IgD-negative memory B cell (primary cell): ENCODE results near the gene NPBWR2. TPM values are rescaled to one million over a fixed set of nuclear protein-coding genes. Genes with fewer than 3 reads are reported as not detected.

Experiments used
- H3K27ac Mint-ChIP-seq, 3 donors: one replicate each; pipeline ENCODE4 v1.8.0; 2020 to 2022; ENCODE audit warnings: mild to moderate bottlenecking in 3 of 3, mixed read lengths in 3 of 3, moderate library complexity in 1 of 3
- H3K27me3 Mint-ChIP-seq: one replicate; pipeline ENCODE4 v1.8.0; 2021; ENCODE audit warnings: mixed read lengths
- H3K36me3 Mint-ChIP-seq: one replicate; pipeline ENCODE4 v1.8.0; 2020; ENCODE audit warnings: mild to moderate bottlenecking, mixed read lengths
- H3K4me1 Mint-ChIP-seq, 3 donors: one replicate each; pipeline ENCODE4 v1.8.0; 2020 to 2022; ENCODE audit warnings: mixed read lengths in 3 of 3, mild to moderate bottlenecking in 1 of 3
- H3K4me3 Mint-ChIP-seq, 4 donors: one replicate each; pipeline ENCODE4 v1.8.0; 2020 to 2022; ENCODE audit warnings: mild to moderate bottlenecking in 4 of 4, mixed read lengths in 4 of 4, moderate library complexity in 3 of 4
- H3K9me3 Mint-ChIP-seq, 3 donors: one replicate each; pipeline ENCODE4 v1.8.0; 2020 to 2021; ENCODE audit warnings: mixed read lengths in 3 of 3, mild to moderate bottlenecking in 1 of 3
- polyA plus RNA-seq: library from polyadenylated mRNA; unstranded; fragments of 300-500 nt; fragmentation: Illumina TruSeq; gene quantifications from one replicate; pipeline ENCODE4 v1.2.3, GENCODE V29; 2021

The NPBWR2 gene
- polyA plus RNA-seq, 1 donor from 2014 or later: not detected

DNA sequence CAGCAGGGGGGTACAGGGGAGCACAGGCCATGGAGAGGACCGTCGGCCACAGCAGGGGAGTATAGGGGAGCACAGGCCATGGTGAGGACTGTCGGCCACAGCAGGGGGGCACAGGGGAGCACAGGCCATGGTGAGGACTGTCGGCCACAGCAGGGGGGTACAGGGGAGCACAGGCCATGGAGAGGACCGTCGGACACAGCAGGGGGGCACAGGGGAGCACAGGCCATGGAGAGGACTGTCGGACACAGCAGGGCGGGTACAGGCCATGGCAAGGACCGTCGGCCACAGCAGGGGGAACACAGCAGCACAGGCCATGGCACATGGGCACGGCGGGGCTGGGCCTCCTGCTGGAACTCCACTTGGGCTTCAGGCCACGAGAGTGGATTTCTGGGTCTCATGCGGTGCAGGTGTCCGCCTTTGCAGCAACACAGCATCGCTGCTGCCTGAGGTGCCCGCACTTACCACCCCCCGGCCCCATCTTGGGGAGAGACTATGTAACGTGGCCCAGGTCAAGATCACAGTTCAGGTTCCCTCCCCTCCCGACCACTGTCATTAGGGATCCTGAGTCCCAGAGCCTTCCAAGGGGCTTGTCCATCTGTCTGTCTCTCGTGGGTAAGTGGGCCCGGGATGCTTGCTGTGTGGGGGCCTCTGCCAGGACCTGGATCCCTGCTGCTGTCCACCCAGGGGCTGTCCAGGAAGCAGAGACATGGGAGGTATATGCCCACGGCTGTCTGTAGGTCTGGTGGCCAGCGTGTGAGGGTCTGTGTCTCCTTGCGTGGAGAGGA lies 2.5 kb downstream of the NPBWR2 start:
- no peak overlapping the region for H3K4me3 Mint-ChIP-seq
- H3K27ac Mint-ChIP-seq: peak overlapping the region in 1 of 3 donors; percentile 62
- peaks cover 3% of the 10 kb centered on the region for H3K27me3 Mint-ChIP-seq
- no peaks in the 10 kb centered on the region for H3K36me3 Mint-ChIP-seq
- peaks cover 14 to 32% (median 31%) of the 10 kb centered on the region in 3 donors for H3K4me1 Mint-ChIP-seq
- no peaks in the 10 kb centered on the region for H3K9me3 Mint-ChIP-seq

- Mint-ChIP-seq H3K4me1 (peaks cover 14 to 34% (median 34%) of the 10 kb centered on the region in 3 donors), H3K9me3 (no peaks in the 10 kb centered on the region), H3K27ac (peak overlapping the region in 1 of 3 donors; percentile 95), H3K27me3 (peaks cover 3% of the 10 kb centered on the region), H3K4me3 (peak overlapping the region in 2 of 4 donors; percentile 30 to 45), H3K36me3 (no peaks in the 10 kb centered on the region)
These were observed 3.3 kb downstream of the NPBWR2 start for GRCh38 chr20:64103871-64104666.

DNA sequence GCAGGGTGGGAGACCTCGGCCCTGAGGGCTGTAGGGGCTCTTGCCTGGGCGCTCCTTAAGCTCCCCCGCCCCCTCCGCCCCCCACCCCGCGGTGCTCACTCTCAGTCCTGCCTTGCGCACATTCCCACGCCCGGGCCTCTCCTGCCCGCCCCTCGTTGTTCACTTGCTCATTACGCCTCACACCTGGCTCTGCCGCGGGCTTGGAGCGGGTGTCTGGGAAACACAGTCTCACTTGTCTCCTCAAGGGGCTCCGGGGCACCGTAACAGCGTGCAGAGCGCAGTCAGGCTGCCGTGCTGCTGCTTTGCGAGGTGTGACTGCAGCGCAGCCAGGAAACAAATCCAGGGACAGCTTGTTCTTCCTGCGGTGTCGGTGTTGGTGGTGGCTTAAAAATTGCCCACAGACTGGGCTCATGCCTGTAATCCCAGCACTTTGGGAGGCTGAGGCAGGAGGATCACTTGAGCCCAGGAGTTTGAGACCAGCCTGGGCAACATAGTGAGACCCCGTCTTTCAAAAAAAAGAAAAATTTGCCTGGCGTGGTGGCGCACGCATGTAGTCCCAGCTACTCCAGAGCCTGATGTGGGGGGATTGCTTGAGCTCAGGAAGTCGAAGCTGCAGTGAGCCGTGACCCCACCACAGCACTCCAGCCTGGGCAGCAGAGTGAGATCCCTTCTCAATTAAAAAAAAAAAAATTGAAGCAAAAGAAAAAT lies 4.6 kb downstream of the NPBWR2 start:
- peaks cover 3% of the 10 kb centered on the region for H3K27me3 Mint-ChIP-seq
- H3K9me3 Mint-ChIP-seq: no peaks in the 10 kb centered on the region
- peak overlapping the region; percentile 68 to 90 (median 79) for H3K4me3 Mint-ChIP-seq
- H3K4me1 Mint-ChIP-seq: peaks cover 10 to 31% (median 29%) of the 10 kb centered on the region in 3 donors
- peak overlapping the region in 2 of 3 donors; percentile 53 to 95 for H3K27ac Mint-ChIP-seq
- no peaks in the 10 kb centered on the region for H3K36me3 Mint-ChIP-seq

DNA sequence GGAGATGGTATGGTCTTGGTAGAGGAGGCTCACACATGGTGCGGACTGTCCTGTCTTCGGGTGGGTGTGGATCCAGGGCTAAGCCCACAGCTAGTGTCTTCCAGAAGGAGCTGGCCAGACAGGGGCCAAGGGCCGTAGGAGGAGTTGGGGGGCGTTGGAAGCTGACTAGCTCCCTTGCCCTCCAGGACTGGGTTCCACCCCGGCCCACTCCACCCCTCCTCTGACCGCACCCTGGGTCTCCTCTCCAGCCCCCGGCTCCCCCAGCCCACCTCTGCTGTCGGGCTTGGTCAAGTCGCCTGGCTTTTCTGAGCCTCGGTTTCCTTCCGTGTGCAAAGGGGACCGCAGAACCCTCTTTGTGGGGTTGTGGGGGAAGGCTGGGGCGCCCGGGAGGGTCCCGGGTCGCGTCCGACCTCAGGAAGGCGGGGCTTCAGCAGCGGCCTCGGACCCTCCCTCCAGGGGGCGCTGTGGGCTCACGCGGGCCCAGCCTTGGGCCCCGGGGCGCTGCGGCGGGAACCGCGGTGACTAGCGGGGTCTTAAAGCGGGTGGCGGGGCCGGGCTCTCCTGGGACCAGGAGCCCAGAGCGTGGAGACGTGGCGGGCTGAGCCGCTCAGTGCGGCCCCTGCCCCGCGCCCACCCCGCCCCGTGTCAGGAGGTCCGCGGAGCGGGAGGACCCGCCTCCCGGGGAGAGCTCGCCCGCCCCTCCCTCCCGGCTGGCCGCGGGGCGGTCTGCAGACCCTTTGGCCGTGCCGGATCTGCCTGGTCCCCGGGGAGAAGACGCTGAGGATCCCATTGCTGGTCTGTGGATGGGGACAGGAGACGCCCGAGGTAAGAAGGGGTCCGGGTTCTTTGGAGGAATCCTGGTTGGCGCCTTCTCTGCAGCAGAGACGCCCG lies 5.4 kb downstream of the NPBWR2 start:
- H3K36me3 Mint-ChIP-seq: peaks cover 3% of the 10 kb centered on the region
- peaks cover 3% of the 10 kb centered on the region for H3K27me3 Mint-ChIP-seq

GRCh38 chr20:64100946-64101688 lies 6.2 kb downstream of the NPBWR2 start:
- Mint-ChIP-seq H3K4me1 (peaks cover 8 to 27% (median 24%) of the 10 kb centered on the region in 3 donors), H3K9me3 (peaks cover 0 to 2% (median 0%) of the 10 kb centered on the region in 3 donors), H3K4me3 (peak overlapping the region; percentile 30 to 90 (median 74)), H3K27ac (peak overlapping the region; percentile 84 to 97 (median 93)), H3K36me3 (peaks cover 3% of the 10 kb centered on the region), H3K27me3 (peaks cover 3% of the 10 kb centered on the region)

More for the DNA sequence above, 5.4 kb downstream of the NPBWR2 start:
- peak overlapping the region in 2 of 3 donors; percentile 93 to 95 for H3K27ac Mint-ChIP-seq
- H3K9me3 Mint-ChIP-seq: no peaks in the 10 kb centered on the region
- H3K4me3 Mint-ChIP-seq: peak overlapping the region; percentile 63 to 90 (median 76)
- peaks cover 8 to 25% (median 22%) of the 10 kb centered on the region in 3 donors for H3K4me1 Mint-ChIP-seq

- H3K4me3 Mint-ChIP-seq: peak overlapping the region; percentile 35 to 90 (median 75)
- peaks cover 3% of the 10 kb centered on the region for H3K36me3 Mint-ChIP-seq
- H3K4me1 Mint-ChIP-seq: peaks cover 8 to 29% (median 26%) of the 10 kb centered on the region in 3 donors
- H3K27ac Mint-ChIP-seq: peak overlapping the region; percentile 87 to 97 (median 93)
- peaks cover 0 to 2% (median 0%) of the 10 kb centered on the region in 3 donors for H3K9me3 Mint-ChIP-seq
- H3K27me3 Mint-ChIP-seq: peaks cover 3% of the 10 kb centered on the region
These were observed 6.8 kb downstream of the NPBWR2 start for GRCh38 chr20:64100566-64100888.

- H3K27ac Mint-ChIP-seq: peak overlapping the region; percentile 87 to 97 (median 93)
- peaks cover 8 to 29% (median 26%) of the 10 kb centered on the region in 3 donors for H3K4me1 Mint-ChIP-seq
- H3K27me3 Mint-ChIP-seq: peaks cover 3% of the 10 kb centered on the region
- H3K9me3 Mint-ChIP-seq: peaks cover 0 to 2% (median 0%) of the 10 kb centered on the region in 3 donors
- peaks cover 3% of the 10 kb centered on the region for H3K36me3 Mint-ChIP-seq
- peak overlapping the region; percentile 35 to 90 (median 75) for H3K4me3 Mint-ChIP-seq
These were observed 7.3 kb downstream of the NPBWR2 start for GRCh38 chr20:64099880-64100565.

DNA sequence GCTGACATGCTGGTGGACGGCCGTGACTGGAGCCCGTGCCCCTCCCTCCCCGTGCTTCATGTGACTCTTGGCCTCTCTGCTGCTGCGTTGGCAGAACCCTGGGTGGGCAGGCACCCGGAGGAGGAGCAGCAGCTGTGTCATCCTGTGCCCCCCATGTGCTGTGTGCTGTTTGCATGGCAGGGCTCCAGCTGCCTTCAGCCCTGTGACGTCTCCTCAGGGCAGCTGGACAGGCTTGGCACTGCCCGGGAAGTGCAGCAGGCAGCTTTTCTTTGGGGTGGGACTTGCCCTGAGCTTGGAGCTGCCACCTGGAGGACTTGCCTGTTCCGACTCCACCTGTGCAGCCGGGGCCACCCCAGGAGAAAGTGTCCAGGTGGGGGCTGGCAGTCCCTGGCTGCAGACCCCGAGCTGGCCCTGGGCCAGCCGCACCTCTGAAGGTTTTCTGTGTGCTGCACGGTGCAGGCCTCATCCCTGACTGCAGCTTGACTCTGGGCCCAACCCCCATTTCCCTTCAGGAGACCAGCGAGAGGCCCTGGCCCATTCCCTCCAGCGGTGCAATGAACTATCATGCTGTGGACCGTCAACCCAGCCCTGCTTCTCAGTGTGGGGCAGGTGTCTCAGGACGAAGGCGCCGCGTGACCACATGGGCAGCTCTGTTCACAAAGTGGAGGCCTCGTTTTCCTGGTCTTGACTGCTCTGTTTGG lies 8.1 kb downstream of the NPBWR2 start:
- peaks cover 8 to 29% (median 26%) of the 10 kb centered on the region in 3 donors for H3K4me1 Mint-ChIP-seq
- peak overlapping the region in 2 of 4 donors; percentile 68 to 90 for H3K4me3 Mint-ChIP-seq
- peak overlapping the region; percentile 87 to 97 (median 93) for H3K27ac Mint-ChIP-seq
- H3K36me3 Mint-ChIP-seq: peaks cover 3% of the 10 kb centered on the region
- peaks cover 0 to 2% (median 0%) of the 10 kb centered on the region in 3 donors for H3K9me3 Mint-ChIP-seq
- peaks cover 3% of the 10 kb centered on the region for H3K27me3 Mint-ChIP-seq

DNA sequence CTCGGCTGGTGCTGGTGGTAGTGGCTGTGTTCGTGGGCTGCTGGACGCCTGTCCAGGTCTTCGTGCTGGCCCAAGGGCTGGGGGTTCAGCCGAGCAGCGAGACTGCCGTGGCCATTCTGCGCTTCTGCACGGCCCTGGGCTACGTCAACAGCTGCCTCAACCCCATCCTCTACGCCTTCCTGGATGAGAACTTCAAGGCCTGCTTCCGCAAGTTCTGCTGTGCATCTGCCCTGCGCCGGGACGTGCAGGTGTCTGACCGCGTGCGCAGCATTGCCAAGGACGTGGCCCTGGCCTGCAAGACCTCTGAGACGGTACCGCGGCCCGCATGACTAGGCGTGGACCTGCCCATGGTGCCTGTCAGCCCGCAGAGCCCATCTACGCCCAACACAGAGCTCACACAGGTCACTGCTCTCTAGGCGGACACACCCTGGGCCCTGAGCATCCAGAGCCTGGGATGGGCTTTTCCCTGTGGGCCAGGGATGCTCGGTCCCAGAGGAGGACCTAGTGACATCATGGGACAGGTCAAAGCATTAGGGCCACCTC lies 8.8 kb downstream of the NPBWR2 start:
- Mint-ChIP-seq H3K4me3 (peak overlapping the region in 1 of 4 donors; percentile 27), H3K4me1 (peaks cover 8 to 29% (median 24%) of the 10 kb centered on the region in 3 donors), H3K27me3 (peaks cover 3% of the 10 kb centered on the region), H3K9me3 (peaks cover 0 to 2% (median 0%) of the 10 kb centered on the region in 3 donors), H3K36me3 (peaks cover 3% of the 10 kb centered on the region), H3K27ac (peak overlapping the region in 1 of 3 donors; percentile 39)

DNA sequence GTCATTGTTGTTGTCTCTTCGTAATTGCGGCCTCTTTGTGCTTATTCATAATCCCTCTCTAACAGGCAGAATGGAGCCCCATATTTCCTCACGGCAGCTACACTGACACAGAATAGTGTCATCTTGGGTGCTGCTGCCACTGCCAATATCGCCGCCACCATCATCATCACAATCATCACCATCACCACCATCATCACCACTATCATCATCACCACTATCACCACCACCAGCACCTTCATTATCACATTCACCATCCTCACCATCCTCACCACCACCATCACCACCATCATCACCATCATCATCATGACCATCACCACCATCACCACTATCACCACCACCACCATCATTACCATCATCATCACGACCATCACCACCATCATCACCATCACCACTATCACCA lies 10.8 kb downstream of the NPBWR2 start:
- H3K36me3 Mint-ChIP-seq: peaks cover 4% of the 10 kb centered on the region
- peaks cover 8 to 31% (median 24%) of the 10 kb centered on the region in 3 donors for H3K4me1 Mint-ChIP-seq
- peaks cover 0 to 2% (median 0%) of the 10 kb centered on the region in 3 donors for H3K9me3 Mint-ChIP-seq
- no peaks in the 10 kb centered on the region for H3K27me3 Mint-ChIP-seq
- peak overlapping the region in 1 of 3 donors; percentile 70 for H3K27ac Mint-ChIP-seq
- peak overlapping the region in 1 of 4 donors; percentile 31 for H3K4me3 Mint-ChIP-seq

- Mint-ChIP-seq H3K36me3 (peaks cover 4% of the 10 kb centered on the region), H3K4me3 (no peak overlapping the region), H3K4me1 (peaks cover 8 to 25% (median 19%) of the 10 kb centered on the region in 3 donors), H3K27me3 (no peaks in the 10 kb centered on the region), H3K27ac (peak overlapping the region in 2 of 3 donors; percentile 24 to 45), H3K9me3 (peaks cover 0 to 2% (median 0%) of the 10 kb centered on the region in 3 donors)
These were observed 11.4 kb downstream of the NPBWR2 start for GRCh38 chr20:64095927-64096326.

DNA sequence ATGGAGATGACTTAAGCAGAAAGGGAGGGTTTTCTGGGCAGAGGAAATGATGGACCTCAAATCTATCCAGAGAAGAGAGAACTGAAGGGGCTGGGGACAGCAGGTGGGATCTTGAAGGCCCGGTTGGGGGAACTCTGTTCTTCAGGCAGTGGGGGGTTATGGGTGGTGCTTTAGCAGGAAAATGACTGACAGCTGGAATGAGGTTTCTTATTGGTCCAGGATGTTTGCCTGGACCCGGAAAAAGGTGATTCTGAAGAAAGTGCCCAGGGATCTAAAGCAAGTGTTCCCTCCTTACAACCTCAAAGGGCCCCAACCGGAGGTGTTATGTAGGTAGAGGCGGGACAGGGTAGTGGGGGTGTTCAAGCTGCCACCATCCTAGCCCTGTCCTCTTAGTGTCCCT lies 11.9 kb downstream of the NPBWR2 start:
- H3K27me3 Mint-ChIP-seq: no peaks in the 10 kb centered on the region
- peak overlapping the region in 1 of 3 donors; percentile 45 for H3K27ac Mint-ChIP-seq
- H3K36me3 Mint-ChIP-seq: peaks cover 4% of the 10 kb centered on the region
- H3K4me1 Mint-ChIP-seq: peaks cover 6 to 20% (median 16%) of the 10 kb centered on the region in 3 donors
- H3K9me3 Mint-ChIP-seq: peaks cover 0 to 2% (median 0%) of the 10 kb centered on the region in 3 donors
- H3K4me3 Mint-ChIP-seq: no peak overlapping the region
